ENCODE measurements around the gene SRR.

The SRR gene

DNA sequence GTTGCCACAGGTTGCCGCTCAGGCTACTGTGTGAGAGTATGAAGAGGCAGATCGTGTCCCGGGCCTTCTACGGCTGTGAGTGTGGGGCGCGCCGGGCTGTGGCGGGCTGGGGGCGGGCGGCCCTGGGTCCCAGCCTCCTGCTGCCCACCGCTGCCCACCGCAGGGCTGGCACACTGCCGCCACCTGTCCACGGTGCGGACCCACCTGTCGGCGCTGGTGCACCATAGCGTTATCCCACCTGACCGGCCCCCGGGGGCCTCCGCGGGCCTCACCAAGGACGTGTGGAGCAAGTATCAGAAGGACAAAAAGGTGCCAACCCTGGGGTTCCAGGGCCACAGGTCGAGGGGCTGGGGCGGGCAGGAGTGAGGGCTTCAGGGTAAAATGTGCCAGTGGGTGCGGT lies 68.4 kb downstream of the SRR start:
- DNase-seq (ENCODE audit: low spot score), result no peak

DNA sequence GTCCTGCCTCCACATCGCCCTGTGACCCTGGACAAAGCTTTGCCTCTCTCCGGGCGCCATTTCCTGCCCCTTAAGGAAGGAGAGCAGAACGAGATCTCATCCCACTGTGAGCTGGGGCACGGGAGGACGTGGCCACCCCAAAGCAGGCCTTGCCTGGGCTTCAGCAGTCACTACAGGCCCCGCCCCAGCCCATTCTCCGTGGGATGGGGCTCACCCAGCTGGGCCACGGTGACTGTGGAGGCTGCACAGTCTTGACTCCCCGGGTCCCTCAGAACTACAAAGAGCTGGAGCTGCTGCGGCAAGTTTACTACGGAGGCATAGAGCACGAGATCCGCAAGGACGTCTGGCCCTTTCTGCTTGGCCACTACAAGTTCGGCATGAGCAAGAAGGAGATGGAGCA lies 68.9 kb downstream of the SRR start:
- DNase-seq (ENCODE audit: low spot score), result no peak

DNA sequence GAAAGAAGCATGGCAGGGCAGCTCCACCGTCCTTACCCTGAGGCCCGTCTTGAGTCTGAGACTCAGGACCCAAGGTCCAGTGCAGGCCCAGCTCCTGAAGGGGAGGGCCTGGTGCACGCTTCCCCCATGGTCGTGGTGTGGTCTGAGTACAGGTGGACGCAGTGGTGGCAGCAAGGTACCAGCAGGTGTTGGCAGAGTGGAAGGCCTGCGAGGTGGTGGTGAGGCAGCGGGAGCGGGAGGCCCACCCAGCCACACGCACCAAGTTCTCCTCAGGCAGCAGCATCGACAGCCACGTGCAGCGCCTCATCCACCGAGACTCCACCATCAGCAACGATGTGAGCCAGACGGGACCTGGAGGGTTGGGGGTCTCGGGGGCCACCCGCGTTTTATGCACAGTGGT lies 69.4 kb downstream of the SRR start:
- no peak for DNase-seq (ENCODE audit: low spot score)

All from cerebellar cortex (tissue), 1 donor.